GM19372 (cell line): ENCODE results near the gene CACNA1S.

Experiments
- ATAC-seq: cut with Tn5 transposase; IDR thresholded peaks from one replicate; pipeline ENCODE4 v1.9.1; 2021; ENCODE audit warnings: mild to moderate bottlenecking, low read depth, moderate library complexity; ENCODE audit not compliant: unreplicated experiment

Gene CACNA1S

GRCh38 chr1:201119206-201120197, 7.3 kb upstream of the CACNA1S start:
- no peak for ATAC-seq

GRCh38 chr1:201116091-201116490, 3.9 kb upstream of the CACNA1S start:
- no peak for ATAC-seq

GRCh38 chr1:201115390-201115937, 3.2 kb upstream of the CACNA1S start:
- no peak for ATAC-seq

- ATAC-seq: peak; percentile 81
These were observed 2.3 kb upstream of the CACNA1S start for GRCh38 chr1:201114245-201115131.

- ATAC-seq: no peak
These were observed 1.4 kb upstream of the CACNA1S start for GRCh38 chr1:201113451-201114244.

- ATAC-seq: no peak
These were observed 700 bp upstream of the CACNA1S start for GRCh38 chr1:201112926-201113325.

GRCh38 chr1:201111672-201112071, 554 bp downstream of the CACNA1S start:
- no peak for ATAC-seq

- no peak for ATAC-seq
These were observed 1.1 kb downstream of the CACNA1S start for GRCh38 chr1:201111156-201111555.

GRCh38 chr1:201110616-201111015, 1.6 kb downstream of the CACNA1S start:
- no peak for ATAC-seq

GRCh38 chr1:201110138-201110537, 2.1 kb downstream of the CACNA1S start:
- ATAC-seq: no peak

- ATAC-seq: no peak
These were observed 2.6 kb downstream of the CACNA1S start for GRCh38 chr1:201109651-201110050.

- no peak for ATAC-seq
These were observed 3.6 kb downstream of the CACNA1S start for GRCh38 chr1:201108614-201109013.

- ATAC-seq: no peak
These were observed 6.5 kb downstream of the CACNA1S start for GRCh38 chr1:201105688-201106087.

GRCh38 chr1:201104141-201104540, 8.1 kb downstream of the CACNA1S start:
- no peak for ATAC-seq

- no peak for ATAC-seq
These were observed 8.6 kb downstream of the CACNA1S start for GRCh38 chr1:201103666-201104065.

- no peak for ATAC-seq
These were observed 11.9 kb downstream of the CACNA1S start for GRCh38 chr1:201100169-201100930.

GRCh38 chr1:201098992-201099677, 13.1 kb downstream of the CACNA1S start:
- no peak for ATAC-seq

- ATAC-seq: no peak
These were observed 15.0 kb downstream of the CACNA1S start for GRCh38 chr1:201096977-201097856.
